K562 (cell line): ENCODE measurements around the gene C16orf95. TPM values are rescaled to one million over a fixed set of nuclear protein-coding genes. Genes with fewer than 3 reads are reported as not detected.

Source experiments
- ATAC-seq: fragments of 200-7000 bp; cut with Tn5 transposase; 3 replicates; pipeline ENCODE4 v1.9.1; 2020; ENCODE audit warnings: moderate library complexity
- BruUV-seq: library from RNA; stranded (reverse); fragments of 400-500 nt; replicated peaks from 2 replicates; lab custom pipeline; 2021; lab: Mats Ljungman, UMichigan
- CTCF ChIA-PET: fragments of 300-600 bp; formaldehyde crosslinking; extraction: SDS; loops from one replicate; lab custom pipeline; 2021; ENCODE audit warnings: low intra/inter-chr PET ratio; lab: Yijun Ruan, JAX
- POLR2A ChIA-PET: fragments of 300-600, 350-650 bp; sonication (Branson Sonifier 250); formaldehyde crosslinking; extraction: SDS; loops from one replicate; lab custom pipeline; 2021; ENCODE audit warnings: antibody characterized with exemption, inconsistent platforms; lab: Yijun Ruan, JAX
- DNase-seq, 4 experiments: peaks; one replicate each; pipeline versions ENCODE4 v3.0.0 to v3.0.0-alpha.2; 2011 to 2018; ENCODE audit warnings: low spot score in 3 of 4, mixed read lengths in 3 of 4; ENCODE audit errors: extremely low read depth in 1 of 4
- FAIRE-seq: peaks from 2 replicates; lab custom pipeline; 2011; peaks lifted over from hg19 to GRCh38; lab: Jason Lieb, UNC
- H2AFZ ChIP-seq: 2 replicates; pipeline ENCODE4 v1.6.0; 2011; ENCODE audit warnings: low read depth, low read length, control low read depth, inconsistent platforms
- H3K27ac ChIP-seq: fragments of 200-600 bp; 3 replicates; pipeline ENCODE4 v1.8.0; 2011; ENCODE audit warnings: low read depth, mild to moderate bottlenecking, control low read depth, inconsistent platforms, low read length, moderate library complexity, mixed read lengths; ENCODE audit errors: extremely low read depth
- H3K27me3 ChIP-seq, 2 experiments: fragments of 300-600 bp in 1 of 2; 2 replicates in 1 of 2; 3 replicates in 1 of 2; pipeline versions ENCODE4 v1.6.0 to v1.8.0; 2011; ENCODE audit warnings: inconsistent platforms in 2 of 2, low read length in 2 of 2, mild to moderate bottlenecking in 1 of 2, mixed read lengths in 1 of 2, moderate library complexity in 1 of 2; ENCODE audit not compliant: control insufficient read depth in 2 of 2, insufficient read depth in 2 of 2
- H3K36me3 ChIP-seq: fragments of 300-600 bp; 3 replicates; pipeline ENCODE4 v1.8.0; 2011; ENCODE audit warnings: mild to moderate bottlenecking, low read length, inconsistent platforms; ENCODE audit not compliant: control insufficient read depth, insufficient read depth
- H3K4me1 ChIP-seq, 2 experiments: fragments of 200-600 bp in 1 of 2; replicated peaks in 1 of 2; 2 replicates in 1 of 2; 3 replicates in 1 of 2; pipeline versions ENCODE4 v1.5.1 to v1.8.0; 2011; ENCODE audit warnings: inconsistent platforms in 2 of 2, low read length in 2 of 2, mild to moderate bottlenecking in 1 of 2, mixed read lengths in 1 of 2, moderate library complexity in 1 of 2; ENCODE audit not compliant: control insufficient read depth in 2 of 2, insufficient read depth in 2 of 2
- H3K4me2 ChIP-seq: 2 replicates; pipeline ENCODE4 v1.6.1; 2011; ENCODE audit warnings: low read length, control low read depth, inconsistent platforms, mixed read lengths; ENCODE audit not compliant: insufficient read depth
- H3K4me3 ChIP-seq: fragments of 200-600 bp; sonication (generic), shearing (Covaris generic); 2 replicates; pipeline ENCODE4 v1.5.1; 2016; ENCODE audit warnings: control low read depth, inconsistent platforms
- H3K79me2 ChIP-seq: fragments of 200-600 bp; 3 replicates; pipeline ENCODE4 v1.8.0; 2011; ENCODE audit warnings: low read length, inconsistent platforms; ENCODE audit not compliant: control insufficient read depth, insufficient read depth
- H3K9ac ChIP-seq, 2 experiments: 2 replicates each; pipeline versions ENCODE4 v1.6.0 to v1.6.1; 2011; ENCODE audit warnings: low read depth in 2 of 2, low read length in 2 of 2, control low read depth in 1 of 2, inconsistent platforms in 1 of 2, mild to moderate bottlenecking in 1 of 2, mixed read lengths in 1 of 2; ENCODE audit not compliant: insufficient read depth in 1 of 2
- H3K9me1 ChIP-seq: one replicate; pipeline ENCODE4 v1.6.0; 2011; ENCODE audit warnings: inconsistent platforms, mild to moderate bottlenecking, low read length, moderate library complexity; ENCODE audit not compliant: control insufficient read depth, insufficient read depth
- H3K9me3 ChIP-seq: replicated peaks from 2 replicates; pipeline ENCODE4 v1.5.1; 2011; ENCODE audit warnings: low read depth, low read length, inconsistent platforms; ENCODE audit not compliant: control insufficient read depth, insufficient read depth
- H4K20me1 ChIP-seq: replicated peaks from 2 replicates; pipeline ENCODE4 v1.6.1; 2011; ENCODE audit warnings: low read length, inconsistent platforms, mixed read lengths; ENCODE audit not compliant: control insufficient read depth, insufficient read depth
- CREB5 ChIP-seq: fragments of 250-450 bp; sonication (Bioruptor Pico); IDR thresholded peaks from 2 replicates; pipeline ENCODE4 v1.5.0; 2020; ENCODE audit warnings: mild to moderate bottlenecking
- E2F3 ChIP-seq: fragments of 250-450 bp; sonication (Bioruptor Pico); IDR thresholded peaks from 2 replicates; pipeline ENCODE4 v1.4.0; 2020; ENCODE audit warnings: mild to moderate bottlenecking
- EP300 ChIP-seq: IDR thresholded peaks from 2 replicates; pipeline ENCODE4 v1.6.1; 2012; ENCODE audit warnings: low read length, improper control_type of control experiment
- FIP1L1 ChIP-seq: fragments of 200-400 bp; formaldehyde crosslinking; IDR thresholded peaks from 2 replicates; pipeline ENCODE4 v1.6.1; 2018; ENCODE audit warnings: mild to moderate bottlenecking, low read depth, low read length; ENCODE audit not compliant: poor library complexity, severe bottlenecking
- GABPB1 ChIP-seq: sonication (generic); formaldehyde crosslinking; IDR thresholded peaks from 2 replicates; pipeline ENCODE4 v1.8.0; 2022; ENCODE audit warnings: mild to moderate bottlenecking, missing genetic modification reagents
- HDAC6 ChIP-seq: IDR thresholded peaks from 2 replicates; pipeline ENCODE4 v1.6.1; 2012; ENCODE audit warnings: low read depth, mild to moderate bottlenecking, control low read depth, inconsistent platforms, low read length, moderate library complexity
- PURB ChIP-seq: sonication (generic); formaldehyde crosslinking; IDR thresholded peaks from 2 replicates; pipeline ENCODE4 v1.9.0; 2021; ENCODE audit warnings: low read depth, mild to moderate bottlenecking, missing genetic modification reagents
- SIN3A ChIP-seq, 2 experiments: fragments of 150-350 bp in 1 of 2; IDR thresholded peaks; 2 replicates each; pipeline ENCODE4 v1.6.1; 2011 to 2016; ENCODE audit warnings: borderline replicate concordance in 2 of 2, low read depth in 2 of 2, low read length in 2 of 2, mild to moderate bottlenecking in 2 of 2, moderate library complexity in 2 of 2; ENCODE audit not compliant: control insufficient read depth in 1 of 2
- TEAD4 ChIP-seq, 2 experiments: sonication (generic) in 1 of 2; formaldehyde crosslinking in 1 of 2; IDR thresholded peaks; 2 replicates each; pipeline versions ENCODE4 v1.6.1 to v1.8.0; 2012 to 2022; ENCODE audit warnings: borderline replicate concordance in 1 of 2, inconsistent platforms in 1 of 2, low read length in 1 of 2, mild to moderate bottlenecking in 1 of 2, missing genetic modification reagents in 1 of 2
- UBTF ChIP-seq, 2 experiments: IDR thresholded peaks; 2 replicates each; pipeline ENCODE4 v1.6.1; 2012; ENCODE audit warnings: improper control_type of control experiment in 2 of 2, low read depth in 2 of 2, low read length in 2 of 2, borderline replicate concordance in 1 of 2
- ZBTB17 ChIP-seq: fragments of 450-650 bp; formaldehyde crosslinking; IDR thresholded peaks from 2 replicates; pipeline ENCODE4 v1.4.0; 2020; ENCODE audit warnings: mild to moderate bottlenecking
- ZC3H11A ChIP-seq: IDR thresholded peaks from 2 replicates; pipeline ENCODE4 v1.6.1; 2012; ENCODE audit warnings: low read depth, low read length, improper control_type of control experiment
- WGBS: fragments of 100-300 bp; shearing (Covaris generic); methylation state at CpG from one replicate; pipeline ENCODE4 v1.1.6; 2016; ENCODE audit warnings: low coverage, mixed read lengths; ENCODE audit not compliant: insufficient coverage; ENCODE audit errors: missing lambda C conversion rate; 5-methylcytosine and 5-hydroxymethylcytosine counted together
- in situ Hi-C: fragments of 300-500 bp; cut with MboI; formaldehyde crosslinking; loops from 4 replicates; pipeline ENCODE4 v1.15.0; 2018; ENCODE audit warnings: inconsistent platforms, mixed read lengths
- intact Hi-C: fragments of 100-400 bp; cut with micrococcal nuclease; formaldehyde crosslinking; loops from 2 replicates; pipeline ENCODE4 v1.14.2; 2022
- polyA plus RNA-seq, 8 experiments: library from polyadenylated mRNA; depleted of rRNA in 4 of 8; stranded (reverse) in 5 of 8; unstranded in 3 of 8; fragments of >200 nt; fragmentation: Nextera tagmentation in 2 of 8; fragmentation: Illumina TruSeq in 1 of 8; extraction: Ambion mirVana in 2 of 8; extraction: Trizol in 1 of 8; gene quantifications; 2 replicates each; pipeline versions ENCODE4 v1.2.1 to v1.2.3, GENCODE V29; 2011 to 2014; ENCODE audit warnings: inconsistent platforms in 1 of 8, missing spikeins in 1 of 8
- total RNA-seq, 7 experiments: library from RNA; depleted of rRNA in 6 of 7; stranded (reverse); fragments of >200 nt in 6 of 7; fragmentation: Illumina TruSeq in 2 of 7; extraction: Trizol in 2 of 7; gene quantifications; 2 replicates each; pipeline versions ENCODE4 v1.2.1 to v1.2.3, GENCODE V29; 2011 to 2021; ENCODE audit warnings: low replicate concordance in 1 of 7

The C16orf95 gene
- total and polyA plus RNA-seq, 9 of the 15 experiments (the other 6 are each of a cell fraction or from before 2014, with no cell fraction given), result 6.5 to 20.5 (median 9.4) TPM

- H3K9ac ChIP-seq, result peak overlapping the region; percentile 81 to 90
- intact Hi-C loops (no loop called here), in situ Hi-C loops (no loop called here)
- peaks cover 22% of the 10 kb centered on the region for H3K79me2 ChIP-seq
- peak overlapping the region; percentile 93 for H3K4me2 ChIP-seq
- peak overlapping the region; percentile 44 for H3K4me3 ChIP-seq
- ChIA-PET CTCF (no interaction called here), POLR2A (interaction anchor here (0.6 to 4.5 kb wide), 8 partner anchors 11 to 595 kb away, joined by 3 to 42 read pairs (median 4); partner anchors contain the start of gene C16orf95)
- H4K20me1 ChIP-seq, result no peaks in the 10 kb centered on the region
- H3K36me3 ChIP-seq, result peaks cover 11% of the 10 kb centered on the region; the same call in 1 of the 3 replicates
- H3K4me1 ChIP-seq, result peaks cover 39 to 40% of the 10 kb centered on the region in 2 experiments
- peaks cover 6% of the 10 kb centered on the region for H3K9me3 ChIP-seq
- no peaks in the 10 kb centered on the region for H3K9me1 ChIP-seq
- WGBS, result 6% methylated on average over 30 of the region's 30 CpGs
- TSS peak; percentile 90 for BruUV-seq
- H3K27me3 ChIP-seq, result no peaks in the 10 kb centered on the region
- ATAC-seq, result peak; percentile 91
- peak; percentile 87 for FAIRE-seq
- H3K27ac ChIP-seq, result peak overlapping the region; percentile 84
- DNase-seq, result peak; percentile 85 to 87 (median 87)
- H2AFZ ChIP-seq, result peak overlapping the region; percentile 95
- TF ChIP-seq EP300 (peak; percentile 51; the same call in 1 of the 2 replicates), SIN3A (IDR thresholded peaks at IDR 0.05; ENCODE audit: borderline replicate concordance in 2 of 2, control insufficient read depth in 1 of 2, low read depth in 2 of 2, low read length in 2 of 2) (peak in 1 of 2 experiments; percentile 39; a peak in 1 of 4 replicates), FIP1L1 (no peak), CREB5 (CRISPR knock-in tag) (no peak), ZC3H11A (no peak), TEAD4 (IDR thresholded peaks at IDR 0.05; ENCODE audit: low read length) (0 out of 2 replicates have a peak, but pooled peaks have one; percentile 10), TEAD4 (CRISPR knock-in tag; IDR thresholded peaks at IDR 0.05; ENCODE audit: borderline replicate concordance) (no peak), E2F3 (CRISPR knock-in tag) (no peak), GABPB1 (no peak), PURB (no peak), ZBTB17 (peak; percentile 23; the same call in 1 of the 2 replicates), HDAC6 (no peak), UBTF (IDR thresholded peaks at IDR 0.05; ENCODE audit: borderline replicate concordance in 1 of 2, low read depth in 2 of 2, low read length in 2 of 2) (peak in 1 of 2 experiments; percentile 80; a peak in 1 of 4 replicates)
These were observed 11.4 kb downstream of the C16orf95 start for GRCh38 chr16:87305505-87306391.
